AG09309 (cell line): ENCODE results near the gene SMC2.

Experiments used
- DNase-seq: peaks from one replicate; pipeline ENCODE4 v3.0.0-alpha.2; 2010; ENCODE audit warnings: low read depth
- H3K4me3 ChIP-seq: 2 replicates; pipeline ENCODE4 v1.5.1; 2011; ENCODE audit warnings: mild to moderate bottlenecking, low read depth, low read length, moderate library complexity; ENCODE audit not compliant: control insufficient read depth
- CTCF ChIP-seq: IDR thresholded peaks from 2 replicates; pipeline ENCODE4 v1.5.1; 2011; ENCODE audit warnings: mild to moderate bottlenecking, low read depth, low read length, inconsistent platforms; ENCODE audit not compliant: insufficient read depth, control insufficient read depth; ENCODE audit errors: missing control alignments

Gene SMC2

GRCh38 chr9:104144336-104144735, 50.2 kb downstream of the SMC2 start:
- no peak overlapping the region for H3K4me3 ChIP-seq
- DNase-seq: no peak
- TF ChIP-seq CTCF: no peak

- TF ChIP-seq CTCF: no peak
- H3K4me3 ChIP-seq: no peak overlapping the region
- no peak for DNase-seq
These were observed 79.0 kb downstream of the SMC2 start for GRCh38 chr9:104173067-104173466.

- H3K4me3 ChIP-seq: no peak overlapping the region
- TF ChIP-seq CTCF: no peak
- DNase-seq: no peak
These were observed 83.0 kb downstream of the SMC2 start for GRCh38 chr9:104177003-104177611.

- TF ChIP-seq CTCF: no peak
- H3K4me3 ChIP-seq: no peak overlapping the region
- DNase-seq: no peak
These were observed 83.6 kb downstream of the SMC2 start for GRCh38 chr9:104177676-104178075.
